HG03342 (cell line): ENCODE results near the gene MT1B.

Experiments
- ATAC-seq: cut with Tn5 transposase; IDR thresholded peaks from one replicate; pipeline ENCODE4 v1.9.1; 2021; ENCODE audit warnings: mild to moderate bottlenecking, moderate library complexity; ENCODE audit not compliant: unreplicated experiment

MT1B gene

GRCh38 chr16:56651586-56651985 is at the start of gene MT1B:
MT1B (plus strand) TSS chr16:56651886; CDS start chr16:56651954, 68 bp downstream.
- ATAC-seq, result no peak

GRCh38 chr16:56603589-56603988 is 48.1 kb upstream of the MT1B start:
- ATAC-seq, result no peak

- no peak for ATAC-seq
These were observed 46.7 kb upstream of the MT1B start for GRCh38 chr16:56604966-56605365.

GRCh38 chr16:56605475-56605874 is 46.2 kb upstream of the MT1B start:
- no peak for ATAC-seq

- ATAC-seq, result no peak
These were observed 45.6 kb upstream of the MT1B start for GRCh38 chr16:56606071-56606475.

DNA sequence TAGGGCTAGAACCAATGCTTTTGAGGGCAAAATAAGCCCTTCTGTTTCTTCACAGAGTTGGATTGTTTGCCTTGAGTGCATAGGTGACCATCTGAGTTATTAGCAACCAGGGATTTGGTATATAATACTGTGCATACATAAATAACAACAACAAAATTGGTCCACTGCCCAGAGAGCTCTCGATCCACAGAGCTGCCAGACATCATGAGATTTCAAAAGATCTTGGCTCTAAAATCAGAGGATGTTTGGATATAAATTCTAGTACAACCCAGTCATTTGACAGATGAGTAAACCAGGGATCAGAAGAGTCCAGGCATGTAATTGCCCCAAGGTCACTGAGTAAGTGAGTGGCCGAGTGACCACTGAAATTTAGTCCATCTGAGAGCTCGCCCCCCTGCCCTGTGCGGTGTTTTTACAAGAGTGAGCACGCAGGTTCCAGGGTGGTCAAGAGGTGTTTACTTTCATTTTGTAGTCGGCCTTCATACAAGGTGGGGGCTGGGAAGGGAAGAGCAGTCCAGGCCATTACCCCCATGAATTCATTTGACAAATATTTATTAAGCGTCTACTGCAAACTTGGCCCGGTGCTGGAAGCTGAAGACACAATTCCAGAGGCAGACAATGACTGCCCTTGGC is 45.1 kb upstream of the MT1B start:
- ATAC-seq, result no peak

DNA sequence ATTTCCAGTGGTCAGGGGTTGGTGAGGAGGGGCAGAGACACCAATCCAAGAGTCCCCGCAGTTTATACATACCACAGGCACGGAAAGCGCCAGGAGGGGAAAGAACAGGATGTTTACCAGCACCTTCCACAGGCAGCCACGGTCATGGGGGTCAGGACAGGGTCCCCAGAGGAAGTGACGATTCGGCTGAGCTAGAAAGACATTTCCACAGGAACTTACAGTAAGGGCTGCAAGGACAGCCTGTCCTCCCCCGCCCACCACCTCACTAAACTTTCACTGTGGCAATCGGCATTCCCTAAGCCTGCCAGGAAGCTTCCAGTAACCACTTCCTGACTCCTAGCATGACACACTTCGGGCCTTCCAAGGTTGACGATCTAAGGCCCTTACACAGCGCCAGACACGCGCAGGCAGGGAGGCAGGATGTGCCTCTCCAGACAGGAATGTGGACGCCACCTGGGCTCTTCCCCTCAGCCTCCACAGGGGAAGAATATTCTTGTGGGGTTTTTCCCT is 44.5 kb upstream of the MT1B start:
- no peak for ATAC-seq

- ATAC-seq, result no peak
These were observed 44.0 kb upstream of the MT1B start for GRCh38 chr16:56607675-56608042.

DNA sequence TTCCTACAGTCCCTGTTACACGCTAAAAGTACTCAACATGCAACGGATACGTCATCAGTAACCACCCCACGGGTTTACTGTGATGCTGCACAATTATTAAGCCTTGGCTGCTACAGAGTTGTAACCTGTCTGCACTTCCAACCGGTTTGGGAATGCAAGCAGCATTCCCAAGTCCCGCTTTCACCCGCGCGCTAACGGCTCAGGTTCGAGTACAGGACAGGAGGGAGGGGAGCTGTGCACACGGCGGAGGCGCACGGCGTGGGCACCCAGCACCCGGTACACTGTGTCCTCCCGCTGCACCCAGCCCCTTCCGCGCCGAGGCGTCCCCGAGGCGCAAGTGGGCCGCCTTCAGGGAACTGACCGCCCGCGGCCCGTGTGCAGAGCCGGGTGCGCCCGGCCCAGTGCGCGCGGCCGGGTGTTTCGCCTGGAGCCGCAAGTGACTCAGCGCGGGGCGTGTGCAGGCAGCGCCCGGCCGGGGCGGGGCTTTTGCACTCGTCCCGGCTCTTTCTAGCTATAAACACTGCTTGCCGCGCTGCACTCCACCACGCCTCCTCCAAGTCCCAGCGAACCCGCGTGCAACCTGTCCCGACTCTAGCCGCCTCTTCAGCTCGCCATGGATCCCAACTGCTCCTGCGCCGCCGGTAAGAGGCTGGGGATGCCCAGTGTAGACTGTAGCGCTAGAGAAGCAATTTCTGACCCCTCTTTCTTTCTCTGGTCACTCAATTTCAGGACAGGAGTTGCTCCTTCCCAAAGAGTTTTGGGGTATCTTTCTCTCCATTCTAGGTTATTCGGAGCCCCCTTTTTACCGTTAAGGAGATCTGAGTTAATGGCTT is 43.4 kb upstream of the MT1B start, which contains the start of gene MT2A:
MT2A (plus strand) TSS at position 542 of the 833 bp plus-strand sequence; CDS start at position 614, 72 bp downstream.
- peak; percentile 87 for ATAC-seq

DNA sequence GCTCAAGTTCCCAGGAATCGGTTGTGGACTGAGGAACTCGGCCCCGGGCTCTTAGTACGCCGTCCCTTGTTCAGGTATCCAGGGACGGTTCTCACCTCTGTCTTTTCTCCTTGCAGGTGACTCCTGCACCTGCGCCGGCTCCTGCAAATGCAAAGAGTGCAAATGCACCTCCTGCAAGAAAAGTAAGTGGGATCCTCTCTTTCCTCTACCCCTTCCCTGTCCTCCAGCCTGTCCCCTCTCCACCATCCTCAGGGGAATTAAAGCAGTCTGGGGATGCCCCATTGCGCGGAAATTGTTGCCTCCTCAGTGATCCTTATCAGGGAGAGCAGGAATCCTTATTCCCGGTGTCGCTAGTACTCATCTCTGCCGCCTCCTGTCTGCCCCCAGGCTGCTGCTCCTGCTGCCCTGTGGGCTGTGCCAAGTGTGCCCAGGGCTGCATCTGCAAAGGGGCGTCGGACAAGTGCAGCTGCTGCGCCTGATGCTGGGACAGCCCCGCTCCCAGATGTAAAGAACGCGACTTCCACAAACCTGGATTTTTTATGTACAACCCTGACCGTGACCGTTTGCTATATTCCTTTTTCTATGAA is 42.7 kb upstream of the MT1B start:
- no peak for ATAC-seq

DNA sequence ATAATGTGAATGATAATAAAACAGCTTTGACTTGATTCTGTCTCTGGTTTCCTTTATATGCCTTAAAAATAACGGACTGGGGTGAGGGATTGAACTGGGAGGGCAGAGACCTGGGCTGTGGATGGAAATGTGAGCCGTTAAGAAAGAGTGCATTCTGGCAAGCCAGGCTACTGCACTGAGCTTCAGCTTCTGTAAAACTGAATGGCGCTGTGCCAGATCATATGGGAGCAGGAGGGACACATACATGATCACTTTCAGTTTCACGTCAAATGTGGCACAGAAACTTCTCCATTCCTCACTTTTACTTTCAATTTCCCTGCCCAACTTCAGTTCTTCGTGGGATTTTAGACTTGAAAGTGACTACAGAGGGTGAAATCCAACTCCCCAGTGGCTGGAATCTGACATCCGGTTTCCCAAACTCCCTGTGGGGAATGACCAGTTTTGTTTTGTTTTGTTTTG is 42.2 kb upstream of the MT1B start:
- peak; percentile 45 for ATAC-seq

GRCh38 chr16:56610017-56610608 is 41.6 kb upstream of the MT1B start:
- ATAC-seq, result no peak

GRCh38 chr16:56610609-56611111 is 41.0 kb upstream of the MT1B start:
- ATAC-seq, result no peak

DNA sequence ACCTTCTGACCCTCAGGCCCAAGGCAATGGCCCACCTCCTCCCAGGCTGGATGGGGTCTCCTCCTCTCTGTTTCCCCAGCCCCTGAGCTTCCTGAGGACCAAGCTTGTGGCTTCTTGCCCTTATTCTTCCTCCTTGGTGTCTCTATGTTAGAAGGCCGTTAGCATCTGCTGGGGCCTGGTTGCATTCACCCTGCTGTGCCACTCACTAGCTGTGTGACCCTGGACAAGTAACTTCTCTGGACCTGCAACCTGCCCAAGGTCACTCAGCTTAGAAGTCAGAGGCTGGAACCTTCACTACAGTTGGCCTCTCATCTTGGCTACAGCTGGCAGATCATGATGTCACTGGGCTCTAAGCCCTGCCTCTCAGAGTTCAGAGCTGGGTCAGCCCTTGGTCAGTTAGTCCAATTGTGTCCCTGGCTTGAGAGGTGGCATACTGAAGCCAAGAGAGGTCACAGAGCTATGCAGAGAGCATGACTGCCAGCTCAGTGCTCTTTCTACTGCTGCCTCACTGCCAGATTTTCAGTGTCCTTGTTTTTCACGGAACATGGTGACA is 40.3 kb upstream of the MT1B start:
- no peak for ATAC-seq

- no peak for ATAC-seq
These were observed 38.0 kb upstream of the MT1B start for GRCh38 chr16:56613706-56614105.

DNA sequence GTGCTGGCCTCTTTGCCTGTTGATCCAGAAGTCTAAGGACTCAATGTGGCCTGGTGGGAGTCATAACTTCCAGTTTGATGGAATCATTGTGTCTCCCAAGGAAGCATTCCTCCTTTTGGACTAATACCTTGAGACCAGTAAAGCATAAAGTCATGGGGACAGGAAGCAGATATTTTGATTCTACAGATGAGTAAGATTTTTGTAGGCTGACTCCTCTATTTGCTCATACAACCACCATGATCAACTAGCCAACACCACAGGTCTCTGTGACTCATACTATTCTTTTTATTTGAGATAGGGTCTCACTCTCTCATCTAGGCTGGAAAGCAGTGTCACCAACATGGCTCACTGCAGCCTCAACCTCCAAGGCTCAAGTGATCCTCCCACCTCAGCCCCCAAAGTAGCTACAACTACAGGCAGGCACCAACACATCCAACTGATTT is 37.1 kb upstream of the MT1B start:
- ATAC-seq, result no peak

- no peak for ATAC-seq
These were observed 36.3 kb upstream of the MT1B start for GRCh38 chr16:56615353-56615752.

- ATAC-seq, result no peak
These were observed 35.0 kb upstream of the MT1B start for GRCh38 chr16:56616608-56617211.

- ATAC-seq, result no peak
These were observed 34.2 kb upstream of the MT1B start for GRCh38 chr16:56617212-56618085.
